IMR-90 (cell line): ENCODE measurements around the gene MUC5AC. TPM values are rescaled to one million over a fixed set of nuclear protein-coding genes. Genes with fewer than 3 reads are reported as not detected.
"Not testable (repeated sequence)": the region's sequence is repeated elsewhere in the genome, so short reads cannot be mapped to it uniquely, and the experiment has no call there.

Source experiments
- ATAC-seq: fragments of 200-7000 bp; cut with Tn5 transposase; 2 replicates; pipeline ENCODE4 v1.9.1; 2020; ENCODE audit warnings: low read depth, mild to moderate bottlenecking, moderate library complexity
- BruUV-seq: library from RNA; stranded (reverse); fragments of 400-500 nt; replicated peaks from 2 replicates; lab custom pipeline; 2021; lab: Mats Ljungman, UMichigan
- CTCF ChIA-PET: fragments of 300-600 bp; formaldehyde crosslinking; extraction: SDS; loops from one replicate; lab custom pipeline; 2021; ENCODE audit warnings: antibody characterized with exemption; lab: Yijun Ruan, JAX
- POLR2A ChIA-PET: fragments of 300-600 bp; sonication (Branson Sonifier 250); formaldehyde crosslinking; loops from one replicate; lab custom pipeline; 2022; ENCODE audit warnings: antibody characterized with exemption; ENCODE audit not compliant: unreplicated experiment; lab: Charles Lee
- DNase-seq: peaks from one replicate; pipeline ENCODE4 v3.0.0; 2013
- H2AFZ ChIP-seq: replicated peaks from 2 replicates; pipeline ENCODE3; 2013; ENCODE audit warnings: low read length, mild to moderate bottlenecking; ENCODE audit not compliant: poor library complexity
- H2AK5ac ChIP-seq: 2 replicates; pipeline ENCODE4 v1.6.1; 2013; ENCODE audit warnings: low read depth, low read length, inconsistent platforms
- H2AK9ac ChIP-seq: replicated peaks from 2 replicates; pipeline ENCODE3; 2013; ENCODE audit warnings: mild to moderate bottlenecking, low read depth, low read length, moderate library complexity; ENCODE audit not compliant: poor library complexity
- H2BK120ac ChIP-seq: 2 replicates; pipeline ENCODE4 v1.6.1; 2013; ENCODE audit warnings: low read depth, low read length, inconsistent platforms
- H2BK15ac ChIP-seq: 3 replicates; pipeline ENCODE4 v1.6.1; 2013; ENCODE audit warnings: low read depth, low read length, inconsistent platforms
- H2BK20ac ChIP-seq: 2 replicates; pipeline ENCODE4 v1.6.1; 2013; ENCODE audit warnings: low read depth, mild to moderate bottlenecking, inconsistent platforms, low read length, moderate library complexity
- H2BK5ac ChIP-seq: 2 replicates; pipeline ENCODE4 v1.6.1; 2013; ENCODE audit warnings: mild to moderate bottlenecking, low read depth, low read length, inconsistent platforms; ENCODE audit not compliant: poor library complexity, severe bottlenecking
- H3K14ac ChIP-seq: replicated peaks from 2 replicates; pipeline ENCODE4 v1.6.1; 2013; ENCODE audit warnings: low read depth, low read length, inconsistent platforms
- H3K18ac ChIP-seq: 2 replicates; pipeline ENCODE4 v1.6.1; 2013; ENCODE audit warnings: low read depth, low read length, control low read depth
- H3K23ac ChIP-seq: 2 replicates; pipeline ENCODE4 v1.6.1; 2013; ENCODE audit warnings: low read depth, low read length, inconsistent platforms
- H3K27ac ChIP-seq: 2 replicates; pipeline ENCODE4 v1.5.1; 2013; ENCODE audit warnings: mild to moderate bottlenecking, control low read depth, low read length; ENCODE audit not compliant: insufficient read depth
- H3K27me3 ChIP-seq: 2 replicates; pipeline ENCODE4 v1.6.1; 2013; ENCODE audit warnings: low read length; ENCODE audit not compliant: control insufficient read depth, insufficient read depth
- H3K36me3 ChIP-seq: 2 replicates; pipeline ENCODE4 v1.6.1; 2013; ENCODE audit warnings: low read length, mixed read lengths; ENCODE audit not compliant: control insufficient read depth, insufficient read depth
- H3K4ac ChIP-seq: 2 replicates; pipeline ENCODE4 v1.6.1; 2013; ENCODE audit warnings: low read depth, low read length, inconsistent platforms
- H3K4me1 ChIP-seq: 2 replicates; pipeline ENCODE4 v1.6.1; 2013; ENCODE audit warnings: low read length, mixed read lengths; ENCODE audit not compliant: control insufficient read depth, insufficient read depth
- H3K4me2 ChIP-seq: 2 replicates; pipeline ENCODE4 v1.6.1; 2013; ENCODE audit warnings: low read depth, mild to moderate bottlenecking, control low read depth, low read length, moderate library complexity
- H3K4me3 ChIP-seq: 2 replicates; pipeline ENCODE4 v1.5.1; 2013; ENCODE audit warnings: low read depth, mild to moderate bottlenecking, control low read depth, low read length, moderate library complexity; ENCODE audit not compliant: insufficient read depth
- H3K56ac ChIP-seq: 2 replicates; pipeline ENCODE4 v1.6.1; 2013; ENCODE audit warnings: low read length, inconsistent platforms; ENCODE audit not compliant: insufficient read depth; ENCODE audit errors: extremely low read depth
- H3K79me1 ChIP-seq, 2 experiments: 2 replicates each; pipeline ENCODE4 v1.6.1; 2013; ENCODE audit warnings: low read length in 2 of 2, inconsistent platforms in 1 of 2, low read depth in 1 of 2
- H3K9ac ChIP-seq: 2 replicates; pipeline ENCODE4 v1.6.1; 2013; ENCODE audit warnings: low read depth, low read length, control low read depth
- H3K9me1 ChIP-seq: 2 replicates; pipeline ENCODE4 v1.6.1; 2013; ENCODE audit warnings: low read length, inconsistent platforms; ENCODE audit not compliant: insufficient read depth
- H3K9me3 ChIP-seq: 2 replicates; pipeline ENCODE4 v1.6.1; 2013; ENCODE audit warnings: low read length; ENCODE audit not compliant: control insufficient read depth, insufficient read depth
- H4K20me1 ChIP-seq: 2 replicates; pipeline ENCODE4 v1.6.1; 2013; ENCODE audit warnings: low read length, inconsistent platforms; ENCODE audit not compliant: insufficient read depth
- H4K5ac ChIP-seq: 2 replicates; pipeline ENCODE4 v1.6.1; 2013; ENCODE audit warnings: mild to moderate bottlenecking, low read depth, low read length, control low read depth
- H4K8ac ChIP-seq, 2 experiments: 2 replicates each; pipeline ENCODE4 v1.6.1; 2013; ENCODE audit warnings: low read depth in 2 of 2, low read length in 2 of 2, control low read depth in 1 of 2, inconsistent platforms in 1 of 2
- H4K91ac ChIP-seq: 2 replicates; pipeline ENCODE4 v1.6.1; 2013; ENCODE audit warnings: low read depth, low read length, inconsistent platforms; ENCODE audit not compliant: insufficient read depth
- WGBS, 2 experiments: methylation state at CpG; one replicate each; pipeline versions ENCODE4 v1.1.5 to v1.1.7; 2013; ENCODE audit warnings: missing lambda C conversion rate in 2 of 2; ENCODE audit not compliant: insufficient read length in 1 of 2; ENCODE audit errors: extremely low coverage in 2 of 2; 5-methylcytosine and 5-hydroxymethylcytosine counted together
- dilution Hi-C: fragments of 300-500 bp; cut with HindIII; formaldehyde crosslinking; loops from one replicate; pipeline ENCODE4 v1.14.3; 2018; ENCODE audit warnings: low sequenced_read_pairs; ENCODE audit not compliant: unreplicated experiment
- in situ Hi-C: fragments of 300-500 bp; cut with MboI; formaldehyde crosslinking; loops from 3 replicates; pipeline ENCODE4 v1.14.3; 2019; ENCODE audit warnings: low sequenced_read_pairs, inconsistent platforms, mixed read lengths
- intact Hi-C: fragments of 100-400 bp; cut with micrococcal nuclease; formaldehyde crosslinking; loops from 2 replicates; pipeline ENCODE4 v1.10.0; 2022
- polyA plus RNA-seq, 3 experiments: library from polyadenylated mRNA; depleted of rRNA; stranded (reverse); fragments of >200 nt; gene quantifications; 2 replicates each; pipeline ENCODE4 v1.2.3, GENCODE V29; 2012; ENCODE audit warnings: low replicate concordance in 1 of 3
- total RNA-seq: library from RNA; depleted of rRNA; stranded (reverse); fragments of >200 nt; gene quantifications from 2 replicates; pipeline ENCODE4 v1.2.3, GENCODE V29; 2012

The MUC5AC gene
- total and polyA plus RNA-seq, 2 of the 4 experiments (the other 2 are of a cell fraction), result 0.02 TPM; not detected in 1

GRCh38 chr11:1164779-1165255, 7.1 kb downstream of the MUC5AC start:
- H2BK15ac ChIP-seq, H3K27ac ChIP-seq, H4K91ac ChIP-seq, H3K23ac ChIP-seq, H2AK9ac ChIP-seq, in situ Hi-C loops, H4K5ac ChIP-seq, H3K4me3 ChIP-seq, H3K79me1 ChIP-seq, intact Hi-C loops, dilution Hi-C loops, H3K9ac ChIP-seq, H4K20me1 ChIP-seq, H3K9me3 ChIP-seq, H2AK5ac ChIP-seq, H2AFZ ChIP-seq, H3K4me1 ChIP-seq, POLR2A ChIA-PET, H3K4ac ChIP-seq, ATAC-seq, DNase-seq, BruUV-seq, H2BK20ac ChIP-seq, H3K18ac ChIP-seq, H2BK5ac ChIP-seq, H3K9me1 ChIP-seq, H2BK120ac ChIP-seq, CTCF ChIA-PET, H4K8ac ChIP-seq, H3K4me2 ChIP-seq, H3K56ac ChIP-seq, H3K14ac ChIP-seq, H3K36me3 ChIP-seq: not testable (repeated sequence)
- peaks cover 16% of the 10 kb centered on the region; the same call in 1 of the 2 replicates for H3K27me3 ChIP-seq
- 38% methylated on average over 6 of the region's 10 CpGs; no CpG with 5 or more reads in 1 of the 2 experiments for WGBS, 2 experiments
